Ectodermal cell (in vitro differentiated cells): Measurements from ENCODE around the gene STOX2.
A peak's percentile ranks its signal among the peaks of the same experiment; 100 is the strongest.

Source experiments
- H3K27ac ChIP-seq: 2 replicates; pipeline ENCODE4 v1.7.0; 2013; ENCODE audit warnings: mild to moderate bottlenecking, low read depth, low read length; ENCODE audit not compliant: insufficient read depth, poor library complexity, severe bottlenecking
- H3K27me3 ChIP-seq: 2 replicates; pipeline ENCODE4 v1.7.0; 2013; ENCODE audit warnings: mild to moderate bottlenecking, low read length; ENCODE audit not compliant: insufficient read depth, control insufficient read depth, poor library complexity, severe bottlenecking
- H3K36me3 ChIP-seq: one replicate; pipeline ENCODE4 v1.7.0; 2013; ENCODE audit warnings: low read length; ENCODE audit not compliant: control insufficient read depth, insufficient read depth
- H3K4me1 ChIP-seq: one replicate; pipeline ENCODE4 v1.7.0; 2013; ENCODE audit warnings: low read length; ENCODE audit not compliant: control insufficient read depth, insufficient read depth
- H3K4me3 ChIP-seq: 2 replicates; pipeline ENCODE4 v1.7.0; 2013; ENCODE audit warnings: low read depth, low read length, control low read depth; ENCODE audit not compliant: insufficient read depth
- H3K9me3 ChIP-seq: 2 replicates; pipeline ENCODE4 v1.7.0; 2013; ENCODE audit warnings: mild to moderate bottlenecking, low read length, moderate library complexity; ENCODE audit not compliant: control insufficient read depth
- WGBS, 2 experiments: methylation state at CpG; one replicate each; pipeline ENCODE4 v1.1.7; 2013; ENCODE audit warnings: missing lambda C conversion rate in 2 of 2; 5-methylcytosine and 5-hydroxymethylcytosine counted together

Gene STOX2

GRCh38 chr4:183985786-183986185 lies 80.7 kb downstream of the STOX2 start:
- no peaks in the 10 kb centered on the region for H3K27me3 ChIP-seq
- H3K4me3 ChIP-seq = no peak overlapping the region
- H3K36me3 ChIP-seq = no peaks in the 10 kb centered on the region
- H3K27ac ChIP-seq = no peak overlapping the region
- peaks cover 30% of the 10 kb centered on the region for H3K4me1 ChIP-seq
- 84 to 88% methylated on average over 7 of the region's 7 CpGs for WGBS, 2 experiments
- H3K9me3 ChIP-seq = no peaks in the 10 kb centered on the region

- Histone ChIP-seq H3K27me3 (no peaks in the 10 kb centered on the region), H3K4me3 (no peak overlapping the region), H3K27ac (no peak overlapping the region), H3K4me1 (peaks cover 27% of the 10 kb centered on the region), H3K36me3 (no peaks in the 10 kb centered on the region), H3K9me3 (no peaks in the 10 kb centered on the region)
- 70 to 71% methylated on average over 18 of the region's 18 CpGs for WGBS, 2 experiments
These were observed 81.3 kb downstream of the STOX2 start for GRCh38 chr4:183986291-183986970.

- Histone ChIP-seq H3K9me3 (no peaks in the 10 kb centered on the region), H3K27ac (peak overlapping the region; percentile 92), H3K4me3 (peak overlapping the region; percentile 10), H3K27me3 (no peaks in the 10 kb centered on the region), H3K4me1 (peaks cover 27% of the 10 kb centered on the region), H3K36me3 (no peaks in the 10 kb centered on the region)
- 21% methylated on average over 43 of the region's 43 CpGs for WGBS, 2 experiments
These were observed 82.2 kb downstream of the STOX2 start for GRCh38 chr4:183986971-183987946.

GRCh38 chr4:183987987-183988392 lies 82.9 kb downstream of the STOX2 start:
- no peaks in the 10 kb centered on the region for H3K27me3 ChIP-seq
- no peaks in the 10 kb centered on the region for H3K9me3 ChIP-seq
- peak overlapping the region; percentile 92 for H3K27ac ChIP-seq
- peaks cover 27% of the 10 kb centered on the region for H3K4me1 ChIP-seq
- peak overlapping the region; percentile 10 for H3K4me3 ChIP-seq
- 5 to 8% methylated on average over 10 of the region's 10 CpGs for WGBS, 2 experiments
- no peaks in the 10 kb centered on the region for H3K36me3 ChIP-seq

- H3K4me1 ChIP-seq = peaks cover 27% of the 10 kb centered on the region
- 86 to 90% methylated on average over 9 of the region's 9 CpGs for WGBS, 2 experiments
- H3K36me3 ChIP-seq = no peaks in the 10 kb centered on the region
- peak overlapping the region; percentile 92 for H3K27ac ChIP-seq
- H3K9me3 ChIP-seq = no peaks in the 10 kb centered on the region
- no peak overlapping the region for H3K4me3 ChIP-seq
- H3K27me3 ChIP-seq = no peaks in the 10 kb centered on the region
These were observed 83.8 kb downstream of the STOX2 start for GRCh38 chr4:183988874-183989273.

- Histone ChIP-seq H3K4me1 (peaks cover 27% of the 10 kb centered on the region), H3K4me3 (no peak overlapping the region), H3K9me3 (no peaks in the 10 kb centered on the region), H3K36me3 (no peaks in the 10 kb centered on the region), H3K27me3 (no peaks in the 10 kb centered on the region), H3K27ac (no peak overlapping the region)
- WGBS, 2 experiments = 94 to 96% methylated on average over 6 of the region's 6 CpGs
These were observed 84.4 kb downstream of the STOX2 start for GRCh38 chr4:183989461-183989860.

GRCh38 chr4:183989931-183990330 lies 84.8 kb downstream of the STOX2 start:
- no peaks in the 10 kb centered on the region for H3K27me3 ChIP-seq
- peaks cover 27% of the 10 kb centered on the region for H3K4me1 ChIP-seq
- 86 to 89% methylated on average over 2 of the region's 2 CpGs for WGBS, 2 experiments
- H3K4me3 ChIP-seq = no peak overlapping the region
- no peaks in the 10 kb centered on the region for H3K36me3 ChIP-seq
- H3K27ac ChIP-seq = no peak overlapping the region
- no peaks in the 10 kb centered on the region for H3K9me3 ChIP-seq

- Histone ChIP-seq H3K27me3 (no peaks in the 10 kb centered on the region), H3K27ac (no peak overlapping the region), H3K36me3 (no peaks in the 10 kb centered on the region), H3K4me3 (no peak overlapping the region), H3K9me3 (no peaks in the 10 kb centered on the region), H3K4me1 (peaks cover 9% of the 10 kb centered on the region)
- 78 to 85% methylated on average over 6 of the region's 6 CpGs for WGBS, 2 experiments
These were observed 88.6 kb downstream of the STOX2 start for GRCh38 chr4:183993676-183994075.

GRCh38 chr4:183995570-183995969 lies 90.5 kb downstream of the STOX2 start:
- WGBS, 2 experiments = 62 to 65% methylated on average over 11 of the region's 11 CpGs

GRCh38 chr4:183996868-183997267 lies 91.8 kb downstream of the STOX2 start:
- no peaks in the 10 kb centered on the region for H3K9me3 ChIP-seq
- 92 to 94% methylated on average over 4 of the region's 4 CpGs for WGBS, 2 experiments
- H3K27ac ChIP-seq = no peak overlapping the region
- no peak overlapping the region for H3K4me3 ChIP-seq
- H3K4me1 ChIP-seq = peaks cover 6% of the 10 kb centered on the region
- no peaks in the 10 kb centered on the region for H3K36me3 ChIP-seq
- no peaks in the 10 kb centered on the region for H3K27me3 ChIP-seq

More at GRCh38 chr4:183995570-183995969, 90.5 kb downstream of the STOX2 start:
- H3K9me3 ChIP-seq = no peaks in the 10 kb centered on the region
- no peaks in the 10 kb centered on the region for H3K27me3 ChIP-seq
- H3K4me1 ChIP-seq = peaks cover 6% of the 10 kb centered on the region
- H3K4me3 ChIP-seq = no peak overlapping the region
- H3K27ac ChIP-seq = no peak overlapping the region
- no peaks in the 10 kb centered on the region for H3K36me3 ChIP-seq
